GM19099 (cell line): Measurements from ENCODE around the gene TMEM145.

ENCODE experiments used
- POLR2A ChIP-seq: IDR thresholded peaks from 3 replicates; pipeline ENCODE4 v1.6.1; 2011; ENCODE audit warnings: low read depth; ENCODE audit not compliant: insufficient read length; ENCODE audit errors: extremely low read depth

The TMEM145 gene

GRCh38 chr19:42332059-42332458 is 18.9 kb downstream of the TMEM145 start:
- no peak for TF ChIP-seq POLR2A

GRCh38 chr19:42333018-42333417 is 19.9 kb downstream of the TMEM145 start:
- TF ChIP-seq POLR2A: no peak

- no peak for TF ChIP-seq POLR2A
These were observed 21.0 kb downstream of the TMEM145 start for GRCh38 chr19:42333975-42334696.

- TF ChIP-seq POLR2A: no peak
These were observed 21.7 kb downstream of the TMEM145 start for GRCh38 chr19:42334697-42335373.

- no peak for TF ChIP-seq POLR2A
These were observed 22.3 kb downstream of the TMEM145 start for GRCh38 chr19:42335374-42335936.

GRCh38 chr19:42335971-42336370 is 22.9 kb downstream of the TMEM145 start:
- TF ChIP-seq POLR2A: no peak

GRCh38 chr19:42343344-42344110 is 30.4 kb downstream of the TMEM145 start:
- no peak for TF ChIP-seq POLR2A

- no peak for TF ChIP-seq POLR2A
These were observed 31.3 kb downstream of the TMEM145 start for GRCh38 chr19:42344336-42344893.

- no peak for TF ChIP-seq POLR2A
These were observed 32.2 kb downstream of the TMEM145 start for GRCh38 chr19:42345191-42345812.

- TF ChIP-seq POLR2A: no peak
These were observed 35.1 kb downstream of the TMEM145 start for GRCh38 chr19:42348211-42348610.

- TF ChIP-seq POLR2A: no peak
These were observed 36.4 kb downstream of the TMEM145 start for GRCh38 chr19:42349378-42350107.

GRCh38 chr19:42350417-42350816 is 37.3 kb downstream of the TMEM145 start:
- TF ChIP-seq POLR2A: no peak

- TF ChIP-seq POLR2A: no peak
These were observed 38.1 kb downstream of the TMEM145 start for GRCh38 chr19:42351079-42351735.
